AG10803 (cell line): ENCODE data around the gene PC.

ENCODE experiments used
- DNase-seq: peaks from one replicate; pipeline ENCODE4 v3.0.0; 2010; ENCODE audit warnings: low read depth
- H3K4me3 ChIP-seq: 2 replicates; pipeline ENCODE4 v1.5.1; 2011; ENCODE audit warnings: mild to moderate bottlenecking, low read length, control low read depth
- CTCF ChIP-seq: conservative IDR thresholded peaks from 2 replicates; pipeline ENCODE4 v1.5.1; 2011; ENCODE audit warnings: mild to moderate bottlenecking, low read length, control low read depth, inconsistent platforms

PC gene

GRCh38 chr11:66951927-66952337 is 6.3 kb downstream of the PC start:
- H3K4me3 ChIP-seq, result no peak overlapping the region
- TF ChIP-seq CTCF, result no peak
- DNase-seq, result peak; percentile 73

GRCh38 chr11:66951135-66951534 is 7.0 kb downstream of the PC start:
- no peak for DNase-seq
- no peak for TF ChIP-seq CTCF
- H3K4me3 ChIP-seq, result no peak overlapping the region

- no peak overlapping the region for H3K4me3 ChIP-seq
- DNase-seq, result peak; percentile 69
- no peak for TF ChIP-seq CTCF
Measured at GRCh38 chr11:66950112-66950535, 8.1 kb downstream of the PC start.

GRCh38 chr11:66938582-66939135 is 19.5 kb downstream of the PC start:
- no peak overlapping the region for H3K4me3 ChIP-seq
- no peak for TF ChIP-seq CTCF
- DNase-seq, result no peak

- DNase-seq, result no peak
- no peak overlapping the region for H3K4me3 ChIP-seq
- TF ChIP-seq CTCF, result no peak
Measured at GRCh38 chr11:66937193-66937733, 20.9 kb downstream of the PC start.

- no peak for TF ChIP-seq CTCF
- no peak overlapping the region for H3K4me3 ChIP-seq
- peak; percentile 95 for DNase-seq
Measured at GRCh38 chr11:66936311-66936711, 21.9 kb downstream of the PC start.

GRCh38 chr11:66934950-66935779 is 23.0 kb downstream of the PC start:
- DNase-seq, result peak; percentile 95
- H3K4me3 ChIP-seq, result no peak overlapping the region
- TF ChIP-seq CTCF, result no peak
